HG03045 (cell line): ENCODE results near the gene TXNL4B.
"Not testable (repeated sequence)": the region's sequence is repeated elsewhere in the genome, so short reads cannot be mapped to it uniquely, and the experiment has no call there.

Experiments used
- ATAC-seq: cut with Tn5 transposase; IDR thresholded peaks from one replicate; pipeline ENCODE4 v1.9.1; 2021; ENCODE audit warnings: mild to moderate bottlenecking, moderate library complexity; ENCODE audit not compliant: unreplicated experiment

The TXNL4B gene

GRCh38 chr16:72076991-72077706 is 16.3 kb downstream of the TXNL4B start:
- not testable (repeated sequence) for ATAC-seq

- not testable (repeated sequence) for ATAC-seq
Measured at GRCh38 chr16:72075067-72075466, 18.4 kb downstream of the TXNL4B start.

- ATAC-seq, result no peak
Measured at GRCh38 chr16:72073560-72074230, 19.7 kb downstream of the TXNL4B start.

GRCh38 chr16:72072514-72073342 is 20.7 kb downstream of the TXNL4B start:
- no peak for ATAC-seq

- no peak for ATAC-seq
Measured at GRCh38 chr16:72068930-72069329, 24.5 kb downstream of the TXNL4B start.

- ATAC-seq, result no peak
Measured at GRCh38 chr16:72066747-72067146, 26.7 kb downstream of the TXNL4B start.

- ATAC-seq, result no peak
Measured at GRCh38 chr16:72064361-72064894, 29.0 kb downstream of the TXNL4B start.

- no peak for ATAC-seq
Measured at GRCh38 chr16:72061564-72061963, 31.9 kb downstream of the TXNL4B start.

- no peak for ATAC-seq
Measured at GRCh38 chr16:72060405-72060804, 33.0 kb downstream of the TXNL4B start.

- not testable (repeated sequence) for ATAC-seq
Measured at GRCh38 chr16:72059060-72059459, 34.4 kb downstream of the TXNL4B start.

- not testable (repeated sequence) for ATAC-seq
Measured at GRCh38 chr16:72057313-72057712, 36.1 kb downstream of the TXNL4B start.

- no peak for ATAC-seq
Measured at GRCh38 chr16:72055911-72056310, 37.5 kb downstream of the TXNL4B start.

GRCh38 chr16:72054254-72054847 is 39.1 kb downstream of the TXNL4B start, which contains the start of gene HP:
Gene HP, plus strand, starts transcription at chr16:72054505. Its CDS starts 148 bp downstream, at chr16:72054653.
- ATAC-seq, result not testable (repeated sequence)

GRCh38 chr16:72051818-72052217 is 41.6 kb downstream of the TXNL4B start:
- no peak for ATAC-seq

- no peak for ATAC-seq
Measured at GRCh38 chr16:72050769-72051464, 42.5 kb downstream of the TXNL4B start.

- ATAC-seq, result no peak
Measured at GRCh38 chr16:72049110-72049509, 44.3 kb downstream of the TXNL4B start.

GRCh38 chr16:72044825-72045359 is 48.5 kb downstream of the TXNL4B start:
- ATAC-seq, result no peak

- no peak for ATAC-seq
Measured at GRCh38 chr16:72044296-72044695, 49.1 kb downstream of the TXNL4B start.

- ATAC-seq, result no peak
Measured at GRCh38 chr16:72043539-72043938, 49.9 kb downstream of the TXNL4B start.

GRCh38 chr16:72043058-72043457 is 50.4 kb downstream of the TXNL4B start:
- no peak for ATAC-seq
